Parathyroid adenoma (tissue), 2 donors: ENCODE measurements around the gene KYNU.
"Not testable (repeated sequence)": the region's sequence is repeated elsewhere in the genome, so short reads cannot be mapped to it uniquely, and the experiment has no call there.

Experiments
- H2AFZ ChIP-seq: fragments of 300-600 bp; sonication (generic); one replicate; pipeline ENCODE4 v1.7.0; 2017; ENCODE audit warnings: antibody characterized with exemption, mild to moderate bottlenecking
- H3K27ac ChIP-seq: fragments of 300-600 bp; sonication (generic); one replicate; pipeline ENCODE4 v1.7.0; 2017
- H3K27me3 ChIP-seq: fragments of 300-600 bp; sonication (generic); one replicate; pipeline ENCODE4 v1.7.0; 2017; ENCODE audit warnings: low read length; ENCODE audit not compliant: control insufficient read depth, insufficient read depth
- H3K36me3 ChIP-seq: fragments of 300-600 bp; sonication (generic); one replicate; pipeline ENCODE4 v1.7.0; 2017; ENCODE audit warnings: low read length; ENCODE audit not compliant: control insufficient read depth, insufficient read depth
- H3K4me1 ChIP-seq: fragments of 300-600 bp; sonication (generic); one replicate; pipeline ENCODE4 v1.7.0; 2017; ENCODE audit warnings: control low read depth
- H3K4me2 ChIP-seq: fragments of 300-600 bp; sonication (generic); one replicate; pipeline ENCODE4 v1.7.0; 2017; ENCODE audit warnings: low read length
- H3K4me3 ChIP-seq: fragments of 300-600 bp; sonication (generic); one replicate; pipeline ENCODE4 v1.7.0; 2017; ENCODE audit warnings: low read depth, low read length
- H3K79me2 ChIP-seq: fragments of 300-600 bp; sonication (generic); one replicate; pipeline ENCODE4 v1.7.0; 2017; ENCODE audit warnings: control low read depth
- H3K9ac ChIP-seq: fragments of 300-600 bp; sonication (generic); one replicate; pipeline ENCODE4 v1.7.0; 2017; ENCODE audit warnings: mild to moderate bottlenecking
- H3K9me3 ChIP-seq: fragments of 300-600 bp; sonication (generic); one replicate; pipeline ENCODE4 v1.7.0; 2017; ENCODE audit warnings: low read length; ENCODE audit not compliant: control insufficient read depth
- CTCF ChIP-seq: fragments of 300-600 bp; sonication (generic); IDR thresholded peaks from one replicate; pipeline ENCODE4 v1.7.0; 2017; ENCODE audit warnings: antibody characterized with exemption, mild to moderate bottlenecking
- donor health status: primary hyperparathyroidism.

Gene KYNU

GRCh38 chr2:142865924-142866323, 11.5 kb upstream of the KYNU start:
- no peaks in the 10 kb centered on the region for H3K36me3 ChIP-seq
- no peak overlapping the region for H3K4me3 ChIP-seq
- H3K79me2 ChIP-seq, result no peaks in the 10 kb centered on the region
- no peaks in the 10 kb centered on the region for H3K27me3 ChIP-seq
- no peak overlapping the region for H3K27ac ChIP-seq
- no peak overlapping the region for H3K4me2 ChIP-seq
- H3K4me1 ChIP-seq, result no peaks in the 10 kb centered on the region
- no peak overlapping the region for H3K9ac ChIP-seq
- H3K9me3 ChIP-seq, result no peaks in the 10 kb centered on the region
- TF ChIP-seq CTCF, result no peak
- H2AFZ ChIP-seq, result no peak overlapping the region

GRCh38 chr2:142866426-142866825, 11.0 kb upstream of the KYNU start:
- no peak overlapping the region for H3K9ac ChIP-seq
- no peaks in the 10 kb centered on the region for H3K79me2 ChIP-seq
- H3K4me1 ChIP-seq, result no peaks in the 10 kb centered on the region
- no peak overlapping the region for H2AFZ ChIP-seq
- H3K9me3 ChIP-seq, result no peaks in the 10 kb centered on the region
- no peak for TF ChIP-seq CTCF
- no peak overlapping the region for H3K4me3 ChIP-seq
- no peak overlapping the region for H3K27ac ChIP-seq
- no peaks in the 10 kb centered on the region for H3K36me3 ChIP-seq
- no peak overlapping the region for H3K4me2 ChIP-seq
- no peaks in the 10 kb centered on the region for H3K27me3 ChIP-seq

- H3K4me3 ChIP-seq, result no peak overlapping the region
- H2AFZ ChIP-seq, result no peak overlapping the region
- no peak overlapping the region for H3K27ac ChIP-seq
- no peaks in the 10 kb centered on the region for H3K27me3 ChIP-seq
- no peak overlapping the region for H3K4me2 ChIP-seq
- H3K36me3 ChIP-seq, result no peaks in the 10 kb centered on the region
- H3K79me2 ChIP-seq, result no peaks in the 10 kb centered on the region
- TF ChIP-seq CTCF, result no peak
- no peaks in the 10 kb centered on the region for H3K9me3 ChIP-seq
- H3K9ac ChIP-seq, result no peak overlapping the region
- H3K4me1 ChIP-seq, result no peaks in the 10 kb centered on the region
Measured at GRCh38 chr2:142867136-142867535, 10.3 kb upstream of the KYNU start.

- H2AFZ ChIP-seq, result no peak overlapping the region
- H3K4me3 ChIP-seq, result no peak overlapping the region
- H3K27me3 ChIP-seq, result no peaks in the 10 kb centered on the region
- no peaks in the 10 kb centered on the region for H3K36me3 ChIP-seq
- no peaks in the 10 kb centered on the region for H3K79me2 ChIP-seq
- no peak overlapping the region for H3K27ac ChIP-seq
- H3K4me2 ChIP-seq, result no peak overlapping the region
- H3K9me3 ChIP-seq, result no peaks in the 10 kb centered on the region
- no peak overlapping the region for H3K9ac ChIP-seq
- no peaks in the 10 kb centered on the region for H3K4me1 ChIP-seq
- TF ChIP-seq CTCF, result no peak
Measured at GRCh38 chr2:142868229-142868762, 9.2 kb upstream of the KYNU start.

GRCh38 chr2:142869065-142869460, 8.4 kb upstream of the KYNU start:
- not testable (repeated sequence) for H3K4me1 ChIP-seq, H3K9me3 ChIP-seq, H3K4me3 ChIP-seq

More at GRCh38 chr2:142869065-142869460, 8.4 kb upstream of the KYNU start:
- not testable (repeated sequence) for H3K27ac ChIP-seq, H3K79me2 ChIP-seq, H3K36me3 ChIP-seq, H3K27me3 ChIP-seq, H3K9ac ChIP-seq, H2AFZ ChIP-seq, H3K4me2 ChIP-seq
